ENCODE results near the gene SLC10A7. TPM values are rescaled to one million over a fixed set of nuclear protein-coding genes. Genes with fewer than 3 reads are reported as not detected.

The SLC10A7 gene
- total RNA-seq, 1 experiment from 2014 or later = 3.9 TPM

- H3K27me3 ChIP-seq (ENCODE audit: insufficient read depth, low read length) = no peaks in the 10 kb centered on the region
These were observed 132.2 kb downstream of the SLC10A7 start for GRCh38 chr4:146389561-146389960.

More at GRCh38 chr4:146389561-146389960, 132.2 kb downstream of the SLC10A7 start:
- H2BK12ac ChIP-seq (ENCODE audit: insufficient read length, low read depth, low read length) = no peak overlapping the region
- H3K9ac ChIP-seq (ENCODE audit: extremely low read depth, insufficient read length, low read length) = no peak overlapping the region
- Mint-ChIP-seq H3K9me3 (no peaks in the 10 kb centered on the region), H3K4me3 (no peak overlapping the region), H3K36me3 (ENCODE audit: insufficient read depth in 1 of 3, low read depth in 3 of 3) (no peaks in the 10 kb centered on the region), H3K27ac (no peak overlapping the region), H3K27me3 (ENCODE audit: low read depth) (no peaks in the 10 kb centered on the region), H3K4me1 (peaks cover 0 to 2% of the 10 kb centered on the region in 2 experiments; a peak in 1 of 4 replicates)
- no peaks in the 10 kb centered on the region for H4K20me1 ChIP-seq (ENCODE audit: control insufficient read depth, insufficient read depth, insufficient read length)
- no CpG with 5 or more reads among the region's 1 CpG for WGBS (ENCODE audit: extremely low coverage, insufficient read length, low lambda C conversion rate)
- no peak overlapping the region for H2BK20ac ChIP-seq (ENCODE audit: low read depth, low read length, poor library complexity, severe bottlenecking)
- H3K9me3 ChIP-seq (ENCODE audit: control insufficient read depth, low read depth, low read length) = no peaks in the 10 kb centered on the region
- H3K56ac ChIP-seq (ENCODE audit: insufficient read length, low read depth, low read length) = no peak overlapping the region
- TF ChIP-seq CTCF (conservative IDR thresholded peaks at IDR 0.05) = no peak
- H3K23me2 ChIP-seq (ENCODE audit: insufficient read length, low read depth, low read length, poor library complexity, severe bottlenecking) = no peaks in the 10 kb centered on the region
- H2AK5ac ChIP-seq (ENCODE audit: insufficient read length, low read length) = no peak overlapping the region
- no peak overlapping the region for H3K18ac ChIP-seq (ENCODE audit: insufficient read length, low read depth, low read length)
- no peak overlapping the region for H4K5ac ChIP-seq (ENCODE audit: insufficient read length, low read depth, low read length)
- no peak overlapping the region for H3K27ac ChIP-seq (ENCODE audit: insufficient read length, low read depth, low read length)
- H3K4me2 ChIP-seq (ENCODE audit: insufficient read depth, insufficient read length, low read length) = no peak overlapping the region
- no peak overlapping the region for H2AFZ ChIP-seq (ENCODE audit: low read length)
- no peak overlapping the region for H3K14ac ChIP-seq (ENCODE audit: insufficient read depth, low read length)
- DNase-seq = no peak
- H2BK5ac ChIP-seq (ENCODE audit: insufficient read length, low read length) = no peak overlapping the region
- no peaks in the 10 kb centered on the region for H3K79me2 ChIP-seq (ENCODE audit: insufficient read depth, low read length)
- no peaks in the 10 kb centered on the region for H3K4me1 ChIP-seq (ENCODE audit: insufficient read depth, low read length)
- no peak overlapping the region for H3K23ac ChIP-seq (ENCODE audit: insufficient read length, low read depth, low read length)
- H3K4ac ChIP-seq (ENCODE audit: low read depth, low read length) = no peak overlapping the region
- no peak overlapping the region for H2BK15ac ChIP-seq (ENCODE audit: low read depth, low read length)
- no peak overlapping the region for H4K91ac ChIP-seq (ENCODE audit: insufficient read length, low read depth, low read length)
- H3T11ph ChIP-seq (ENCODE audit: low read length) = no peak overlapping the region
- no peak overlapping the region for H2BK120ac ChIP-seq (ENCODE audit: low read depth, low read length, poor library complexity, severe bottlenecking)
- H3K79me1 ChIP-seq (ENCODE audit: insufficient read depth, low read depth, low read length, poor library complexity, severe bottlenecking) = no peaks in the 10 kb centered on the region
- no peak overlapping the region for H4K8ac ChIP-seq (replicated peaks; ENCODE audit: insufficient read length, low read depth, low read length)
